Colonic mucosa (tissue), 4 donors: Measurements from ENCODE around the gene E2F3. TPM values are rescaled to one million over a fixed set of nuclear protein-coding genes. Genes with fewer than 3 reads are reported as not detected.

Source experiments
- DNase-seq: peaks from one replicate; pipeline ENCODE4 v3.0.0-alpha.2; 2020
- H3K27ac ChIP-seq: fragments of 200-600 bp; one replicate; pipeline ENCODE4 v1.8.0; 2021
- H3K27me3 ChIP-seq: fragments of 200-600 bp; one replicate; pipeline ENCODE4 v1.8.0; 2021
- H3K36me3 ChIP-seq: fragments of 200-600 bp; one replicate; pipeline ENCODE4 v1.8.0; 2021
- H3K4me1 ChIP-seq: fragments of 200-600 bp; one replicate; pipeline ENCODE4 v1.8.0; 2021; ENCODE audit warnings: mild to moderate bottlenecking
- H3K4me3 ChIP-seq: fragments of 200-600 bp; one replicate; pipeline ENCODE4 v1.8.0; 2021
- H3K9ac ChIP-seq, 2 donors: one replicate each; pipeline ENCODE4 v1.7.0; 2013; ENCODE audit warnings: control low read depth in 2 of 2, low read depth in 2 of 2, low read length in 2 of 2
- H3K9me3 ChIP-seq: fragments of 200-600 bp; one replicate; pipeline ENCODE4 v1.8.0; 2021
- CTCF ChIP-seq: fragments of 200-600 bp; IDR thresholded peaks from one replicate; pipeline ENCODE4 v1.8.0; 2022; ENCODE audit warnings: antibody characterized with exemption, mild to moderate bottlenecking
- intact Hi-C: fragments of 100-400 bp; cut with DNase I; formaldehyde crosslinking; loops from one replicate; pipeline ENCODE4 v1.14.1; 2022
- total RNA-seq, 2 donors: library from RNA; stranded (reverse); fragmentation: NEBNext Ultra II Directional in 1 of 2; extraction: Animal tissue kit (Norgen Biotek cat#: 25700) in 1 of 2; gene quantifications; one replicate each; pipeline ENCODE4 v1.2.1, GENCODE V29; 2021
- donor health status: healthy.
- donor health status: DM: no; HTN: no; CAD: no.
- donor health status: DM: no; HTN: no; CAD: no.

The E2F3 gene
- total RNA-seq, 2 donors from 2014 or later: 10.0 to 11.2 TPM

- H3K27ac ChIP-seq: peak overlapping the region; percentile 8
- H3K36me3 ChIP-seq: no peaks in the 10 kb centered on the region
- H3K4me3 ChIP-seq: no peak overlapping the region
- H3K9ac ChIP-seq: peak overlapping the region in 1 of 2 donors; percentile 0
- no peaks in the 10 kb centered on the region for H3K9me3 ChIP-seq
- no peak for DNase-seq
- H3K27me3 ChIP-seq: no peaks in the 10 kb centered on the region
- H3K4me1 ChIP-seq: peaks cover 9% of the 10 kb centered on the region
- TF ChIP-seq CTCF: no peak
- intact Hi-C loops: no loop called here
Measured at GRCh38 chr6:20447581-20448132, 46.0 kb downstream of the E2F3 start.

- Histone ChIP-seq H3K27ac (no peak overlapping the region), H3K9ac (no peak overlapping the region), H3K4me3 (no peak overlapping the region), H3K27me3 (no peaks in the 10 kb centered on the region), H3K36me3 (no peaks in the 10 kb centered on the region), H3K4me1 (peaks cover 9% of the 10 kb centered on the region), H3K9me3 (no peaks in the 10 kb centered on the region)
- peak; percentile 54 for DNase-seq
- no peak for TF ChIP-seq CTCF
- intact Hi-C loops: no loop called here
Measured at GRCh38 chr6:20448828-20449227, 47.1 kb downstream of the E2F3 start.

GRCh38 chr6:20454204-20454824, 52.6 kb downstream of the E2F3 start:
- intact Hi-C loops: no loop called here

GRCh38 chr6:20455251-20455940, 53.7 kb downstream of the E2F3 start:
- peak; percentile 63 for DNase-seq
- no peaks in the 10 kb centered on the region for H3K36me3 ChIP-seq
- no peak overlapping the region for H3K4me3 ChIP-seq
- no peak for TF ChIP-seq CTCF
- no peak overlapping the region for H3K9ac ChIP-seq
- H3K27ac ChIP-seq: peak overlapping the region; percentile 16
- no peaks in the 10 kb centered on the region for H3K9me3 ChIP-seq
- peaks cover 4% of the 10 kb centered on the region for H3K4me1 ChIP-seq
- intact Hi-C loops: no loop called here
- H3K27me3 ChIP-seq: no peaks in the 10 kb centered on the region

More at GRCh38 chr6:20454204-20454824, 52.6 kb downstream of the E2F3 start:
- peak; percentile 39 for DNase-seq
- Histone ChIP-seq H3K9ac (no peak overlapping the region), H3K4me1 (peaks cover 4% of the 10 kb centered on the region), H3K9me3 (no peaks in the 10 kb centered on the region), H3K27ac (peak overlapping the region; percentile 16), H3K36me3 (no peaks in the 10 kb centered on the region), H3K27me3 (no peaks in the 10 kb centered on the region), H3K4me3 (no peak overlapping the region)
- no peak for TF ChIP-seq CTCF

GRCh38 chr6:20458027-20458894, 56.6 kb downstream of the E2F3 start:
- no peak for DNase-seq
- Histone ChIP-seq H3K9ac (no peak overlapping the region), H3K4me3 (no peak overlapping the region), H3K4me1 (peaks cover 4% of the 10 kb centered on the region), H3K27me3 (no peaks in the 10 kb centered on the region), H3K36me3 (no peaks in the 10 kb centered on the region), H3K27ac (no peak overlapping the region), H3K9me3 (no peaks in the 10 kb centered on the region)
- intact Hi-C loops: no loop called here
- no peak for TF ChIP-seq CTCF
